Keratinocyte (primary cell): ENCODE data around the gene RALGAPA2. TPM values are rescaled to one million over a fixed set of nuclear protein-coding genes. Genes with fewer than 3 reads are reported as not detected.

Experiments used
- DNase-seq: peaks from one replicate; pipeline ENCODE4 v3.0.0-alpha.2; 2011; ENCODE audit warnings: low read depth, missing footprints, low spot score
- FAIRE-seq: peaks from 2 replicates; lab custom pipeline; 2011; peaks lifted over from hg19 to GRCh38; lab: Jason Lieb, UNC
- H2AFZ ChIP-seq: 2 replicates; pipeline ENCODE4 v1.6.0; 2012; ENCODE audit warnings: low read length, control low read depth, inconsistent platforms; ENCODE audit not compliant: control insufficient read depth
- H3K27ac ChIP-seq: 2 replicates; pipeline ENCODE4 v1.5.1; 2011; ENCODE audit warnings: low read length; ENCODE audit not compliant: control insufficient read depth, insufficient read depth
- H3K27me3 ChIP-seq: 3 replicates; pipeline ENCODE4 v1.6.0; 2011; ENCODE audit warnings: low read length; ENCODE audit not compliant: control insufficient read depth, insufficient read depth; ENCODE audit errors: extremely low read depth
- H3K36me3 ChIP-seq, 2 experiments: 2 replicates in 1 of 2; 3 replicates in 1 of 2; pipeline ENCODE4 v1.5.1; 2011; ENCODE audit warnings: low read length in 2 of 2, mild to moderate bottlenecking in 1 of 2; ENCODE audit not compliant: control insufficient read depth in 2 of 2, insufficient read depth in 2 of 2; ENCODE audit errors: extremely low read depth in 1 of 2
- H3K4me1 ChIP-seq: 3 replicates; pipeline ENCODE4 v1.5.1; 2011; ENCODE audit warnings: low read length; ENCODE audit not compliant: control insufficient read depth, insufficient read depth; ENCODE audit errors: extremely low read depth
- H3K4me2 ChIP-seq: 3 replicates; pipeline ENCODE4 v1.6.0; 2011; ENCODE audit warnings: low read depth, low read length; ENCODE audit not compliant: control insufficient read depth, insufficient read depth; ENCODE audit errors: extremely low read depth
- H3K4me3 ChIP-seq, 3 experiments: fragments of 200-600 bp in 1 of 3; sonication (generic) in 1 of 3; 2 replicates in 2 of 3; 3 replicates in 1 of 3; pipeline ENCODE4 v1.5.1; 2011 to 2016; ENCODE audit warnings: low read length in 3 of 3, mild to moderate bottlenecking in 3 of 3, control low read depth in 2 of 3, inconsistent platforms in 1 of 3, low read depth in 1 of 3, mixed read lengths in 1 of 3, mixed run types in 1 of 3, moderate library complexity in 1 of 3; ENCODE audit not compliant: control insufficient read depth in 2 of 3, insufficient read depth in 2 of 3; ENCODE audit errors: extremely low read depth in 1 of 3
- H3K79me2 ChIP-seq: 2 replicates; pipeline ENCODE4 v1.6.0; 2012; ENCODE audit warnings: low read length; ENCODE audit not compliant: control insufficient read depth, insufficient read depth
- H3K9ac ChIP-seq: 3 replicates; pipeline ENCODE4 v1.6.0; 2011; ENCODE audit warnings: low read length; ENCODE audit not compliant: control insufficient read depth, insufficient read depth; ENCODE audit errors: extremely low read depth
- H3K9me1 ChIP-seq: 3 replicates; pipeline ENCODE4 v1.6.0; 2011; ENCODE audit warnings: low read length; ENCODE audit not compliant: control insufficient read depth, insufficient read depth; ENCODE audit errors: extremely low read depth
- H3K9me3 ChIP-seq: 2 replicates; pipeline ENCODE4 v1.5.1; 2012; ENCODE audit warnings: low read depth, low read length; ENCODE audit not compliant: control insufficient read depth
- H4K20me1 ChIP-seq: 3 replicates; pipeline ENCODE4 v1.6.0; 2011; ENCODE audit warnings: low read length; ENCODE audit not compliant: control insufficient read depth, insufficient read depth; ENCODE audit errors: extremely low read depth
- CTCF ChIP-seq, 3 experiments: IDR thresholded peaks in 1 of 3; conservative IDR thresholded peaks in 1 of 3; optimal IDR thresholded peaks in 1 of 3; 2 replicates in 2 of 3; 3 replicates in 1 of 3; pipeline versions ENCODE3 to v1.5.1; 2011; ENCODE audit warnings: low read length in 3 of 3, mild to moderate bottlenecking in 3 of 3, moderate library complexity in 2 of 3, control low read depth in 1 of 3, inconsistent platforms in 1 of 3; ENCODE audit not compliant: insufficient read depth in 2 of 3; ENCODE audit errors: extremely low read depth in 1 of 3
- EZH2 ChIP-seq: IDR thresholded peaks from one replicate; pipeline ENCODE4 v1.6.1; 2012; ENCODE audit warnings: inconsistent platforms, mild to moderate bottlenecking, low read length, moderate library complexity
- dilution Hi-C: fragments of 300-500 bp; cut with MboI; formaldehyde crosslinking; loops from one replicate; pipeline ENCODE4 v1.7.0; 2020; ENCODE audit warnings: low sequenced_read_pairs; ENCODE audit not compliant: extremely low pct_ligation_motif_present
- polyA plus RNA-seq, 5 experiments: library from polyadenylated mRNA; depleted of rRNA in 3 of 5; stranded (reverse) in 3 of 5; stranded (forward) in 1 of 5; unstranded in 1 of 5; fragments of >200 nt; gene quantifications; 1 replicate in 1 of 5; 2 replicates in 3 of 5; 3 replicates in 1 of 5; pipeline versions ENCODE4 v1.2.1 to v1.2.3, GENCODE V29; 2011 to 2012; ENCODE audit warnings: missing spikeins in 2 of 5, low read depth in 1 of 5, low replicate concordance in 1 of 5

Gene RALGAPA2
- polyA plus RNA-seq, 1 donor (not counting 4 experiments of a cell fraction or from before 2014, with no cell fraction given) = 3.2 TPM

- Histone ChIP-seq H3K9me1 (no peaks in the 10 kb centered on the region), H3K4me3 (no peak overlapping the region), H4K20me1 (no peaks in the 10 kb centered on the region), H3K4me1 (no peaks in the 10 kb centered on the region), H3K27me3 (no peaks in the 10 kb centered on the region), H3K9me3 (no peaks in the 10 kb centered on the region), H3K36me3 (no peaks in the 10 kb centered on the region), H3K4me2 (no peak overlapping the region), H2AFZ (no peak overlapping the region), H3K27ac (no peak overlapping the region), H3K9ac (no peak overlapping the region), H3K79me2 (no peaks in the 10 kb centered on the region)
- dilution Hi-C loops = no loop called here
- no peak for FAIRE-seq
- DNase-seq = no peak
- TF ChIP-seq CTCF (optimal IDR thresholded peaks at IDR 0.05 in 1 of 3, IDR thresholded peaks at IDR 0.05 in 1 of 3, conservative IDR thresholded peaks at IDR 0.05 in 1 of 3; ENCODE audit: extremely low read depth in 1 of 3, insufficient read depth in 2 of 3, low read length in 3 of 3) = no peak
- TF ChIP-seq EZH2 = no peak
Measured at GRCh38 chr20:20720158-20720557, 7.7 kb upstream of the RALGAPA2 start.

- H3K79me2 ChIP-seq = no peaks in the 10 kb centered on the region
- H3K9me3 ChIP-seq = no peaks in the 10 kb centered on the region
- H3K27ac ChIP-seq = no peak overlapping the region
- DNase-seq (no peak), FAIRE-seq (no peak)
- no peaks in the 10 kb centered on the region for H3K9me1 ChIP-seq
- no peaks in the 10 kb centered on the region for H4K20me1 ChIP-seq
- dilution Hi-C loops = no loop called here
- no peak overlapping the region for H3K9ac ChIP-seq
- no peaks in the 10 kb centered on the region for H3K4me1 ChIP-seq
- no peaks in the 10 kb centered on the region for H3K36me3 ChIP-seq
- no peak overlapping the region for H2AFZ ChIP-seq
- no peak overlapping the region for H3K4me2 ChIP-seq
- TF ChIP-seq EZH2 = no peak
- no peak for TF ChIP-seq CTCF (optimal IDR thresholded peaks at IDR 0.05 in 1 of 3, IDR thresholded peaks at IDR 0.05 in 1 of 3, conservative IDR thresholded peaks at IDR 0.05 in 1 of 3; ENCODE audit: extremely low read depth in 1 of 3, insufficient read depth in 2 of 3, low read length in 3 of 3)
- H3K4me3 ChIP-seq = no peak overlapping the region
- H3K27me3 ChIP-seq = no peaks in the 10 kb centered on the region
Measured at GRCh38 chr20:20719411-20719810, 7.0 kb upstream of the RALGAPA2 start.
